Esophagus squamous epithelium (tissue), 4 donors: ENCODE measurements around the gene ZNF341.

ENCODE experiments used
- POLR2A ChIP-seq, 4 donors: fragments of 450-650 bp; IDR thresholded peaks; one replicate each; pipeline ENCODE4 v1.6.1; 2017; ENCODE audit warnings: antibody characterized with exemption in 4 of 4, mild to moderate bottlenecking in 4 of 4, moderate library complexity in 3 of 4
- TF ChIP-seq, protein P1 (sequence below), 6 experiments: fragments of 450-650 bp in 4 of 6; fragments of 200-600 bp in 2 of 6; sonication (generic) in 2 of 6; IDR thresholded peaks; one replicate each; pipeline ENCODE4 v1.5.1; 2016 to 2019; ENCODE audit warnings: antibody characterized with exemption in 6 of 6, mild to moderate bottlenecking in 4 of 6, moderate library complexity in 4 of 6

DNA sequence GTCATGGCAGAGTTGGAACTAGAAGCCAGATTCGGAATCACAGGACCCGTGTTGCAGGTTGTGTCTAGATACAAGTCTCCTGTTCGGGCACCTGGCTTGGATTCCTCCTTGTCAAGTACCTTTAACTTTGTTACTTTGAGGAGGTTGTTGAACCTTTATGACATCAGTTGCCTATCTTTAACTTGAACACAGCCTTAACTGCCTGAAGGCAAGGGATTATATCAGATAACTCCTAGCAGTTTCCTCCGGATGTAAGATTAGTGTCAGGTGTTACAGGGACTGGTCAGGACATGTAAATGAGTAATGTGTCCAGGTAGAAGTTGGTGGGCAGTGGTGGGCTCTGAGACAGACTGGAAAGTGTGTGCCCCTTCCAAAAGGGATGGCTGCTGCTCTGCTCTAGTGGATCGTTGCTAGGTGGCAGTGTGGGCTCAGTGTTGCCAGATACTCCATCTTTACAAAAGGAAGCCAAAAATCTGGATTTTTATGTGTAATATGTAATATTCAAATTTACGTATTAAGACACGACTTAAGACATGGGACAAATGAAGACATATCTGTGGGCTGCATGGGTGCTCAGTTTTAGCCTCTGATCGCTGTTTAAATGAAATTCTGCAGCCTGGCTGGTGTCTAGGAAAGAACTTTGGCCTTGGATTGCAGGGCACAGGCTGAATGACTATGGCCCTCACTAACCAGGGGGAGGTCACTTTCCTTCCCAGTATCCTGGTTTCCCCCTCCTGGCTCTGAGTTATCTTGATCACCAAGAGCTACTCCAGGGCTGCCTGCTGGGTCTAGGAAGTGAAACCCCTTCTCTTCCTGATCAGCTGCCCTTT lies 106.5 kb downstream of the ZNF341 start:
- TF ChIP-seq, protein P1, sequence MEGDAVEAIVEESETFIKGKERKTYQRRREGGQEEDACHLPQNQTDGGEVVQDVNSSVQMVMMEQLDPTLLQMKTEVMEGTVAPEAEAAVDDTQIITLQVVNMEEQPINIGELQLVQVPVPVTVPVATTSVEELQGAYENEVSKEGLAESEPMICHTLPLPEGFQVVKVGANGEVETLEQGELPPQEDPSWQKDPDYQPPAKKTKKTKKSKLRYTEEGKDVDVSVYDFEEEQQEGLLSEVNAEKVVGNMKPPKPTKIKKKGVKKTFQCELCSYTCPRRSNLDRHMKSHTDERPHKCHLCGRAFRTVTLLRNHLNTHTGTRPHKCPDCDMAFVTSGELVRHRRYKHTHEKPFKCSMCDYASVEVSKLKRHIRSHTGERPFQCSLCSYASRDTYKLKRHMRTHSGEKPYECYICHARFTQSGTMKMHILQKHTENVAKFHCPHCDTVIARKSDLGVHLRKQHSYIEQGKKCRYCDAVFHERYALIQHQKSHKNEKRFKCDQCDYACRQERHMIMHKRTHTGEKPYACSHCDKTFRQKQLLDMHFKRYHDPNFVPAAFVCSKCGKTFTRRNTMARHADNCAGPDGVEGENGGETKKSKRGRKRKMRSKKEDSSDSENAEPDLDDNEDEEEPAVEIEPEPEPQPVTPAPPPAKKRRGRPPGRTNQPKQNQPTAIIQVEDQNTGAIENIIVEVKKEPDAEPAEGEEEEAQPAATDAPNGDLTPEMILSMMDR (IDR thresholded peaks at IDR 0.05) = no peak
- TF ChIP-seq POLR2A (IDR thresholded peaks at IDR 0.05) = no peak
